HepG2 (cell line): ENCODE data around the gene SPINK4. TPM values are rescaled to one million over a fixed set of nuclear protein-coding genes. Genes with fewer than 3 reads are reported as not detected.

Source experiments
- ELF3 ChIP-seq: IDR thresholded peaks from 2 replicates; pipeline ENCODE4 v1.6.1; 2016; ENCODE audit warnings: missing genetic modification reagents, missing compliant biosample characterization
- FOXK1 ChIP-seq: sonication (generic); formaldehyde crosslinking; IDR thresholded peaks from 2 replicates; pipeline ENCODE4 v1.4.0; 2020; ENCODE audit warnings: low read depth, missing genetic modification reagents, borderline replicate concordance
- FOXP4 ChIP-seq: sonication (generic); formaldehyde crosslinking; IDR thresholded peaks from 2 replicates; pipeline ENCODE4 v1.4.0; 2020; ENCODE audit warnings: missing genetic modification reagents
- GATA4 ChIP-seq: sonication (generic); IDR thresholded peaks from 2 replicates; pipeline ENCODE4 v1.6.1; 2016; ENCODE audit warnings: antibody characterized with exemption, low read depth, borderline replicate concordance
- MED1 ChIP-seq: sonication (generic); formaldehyde crosslinking; IDR thresholded peaks from 2 replicates; pipeline ENCODE4 v1.4.0; 2020; ENCODE audit warnings: missing genetic modification reagents
- MIXL1 ChIP-seq: IDR thresholded peaks from 2 replicates; pipeline ENCODE4 v1.6.1; 2016
- NCOA2 ChIP-seq: sonication (generic); formaldehyde crosslinking; IDR thresholded peaks from 2 replicates; pipeline ENCODE4 v1.8.0; 2022; ENCODE audit warnings: inconsistent platforms
- POGZ ChIP-seq: sonication (generic); formaldehyde crosslinking; IDR thresholded peaks from 2 replicates; pipeline ENCODE4 v1.4.0; 2020; ENCODE audit warnings: mild to moderate bottlenecking, missing genetic modification reagents
- SAP130 ChIP-seq: IDR thresholded peaks from 2 replicates; pipeline ENCODE4 v1.6.1; 2016; ENCODE audit warnings: low read depth
- SMAD1 ChIP-seq: sonication (generic); formaldehyde crosslinking; IDR thresholded peaks from 2 replicates; pipeline ENCODE4 v1.4.0; 2020; ENCODE audit warnings: missing genetic modification reagents, low read depth, mild to moderate bottlenecking, borderline replicate concordance
- YEATS4 ChIP-seq: sonication (generic); formaldehyde crosslinking; IDR thresholded peaks from 2 replicates; pipeline ENCODE4 v1.4.0; 2020; ENCODE audit warnings: missing genetic modification reagents, borderline replicate concordance
- YY1 ChIP-seq: IDR thresholded peaks from 2 replicates; pipeline ENCODE4 v1.6.1; 2011; ENCODE audit warnings: low read length, low read depth, moderate library complexity, mild to moderate bottlenecking; ENCODE audit not compliant: insufficient read depth, insufficient replicate concordance
- ZNF18 ChIP-seq: sonication (generic); formaldehyde crosslinking; IDR thresholded peaks from 2 replicates; pipeline ENCODE4 v1.8.0; 2022; ENCODE audit warnings: mild to moderate bottlenecking, missing genetic modification reagents; ENCODE audit not compliant: insufficient replicate concordance
- ZNF251 ChIP-seq: sonication (generic); formaldehyde crosslinking; IDR thresholded peaks from 2 replicates; pipeline ENCODE4 v1.9.0; 2021; ENCODE audit warnings: mild to moderate bottlenecking, missing genetic modification reagents
- ZNF766 ChIP-seq: sonication (generic); formaldehyde crosslinking; IDR thresholded peaks from 2 replicates; pipeline ENCODE4 v1.5.0; 2020; ENCODE audit warnings: missing genetic modification reagents, borderline replicate concordance
- ZNF772 ChIP-seq: sonication (generic); formaldehyde crosslinking; IDR thresholded peaks from 2 replicates; pipeline ENCODE4 v1.5.0; 2020; ENCODE audit warnings: mild to moderate bottlenecking, missing genetic modification reagents
- ZNF83 ChIP-seq: sonication (generic); formaldehyde crosslinking; IDR thresholded peaks from 2 replicates; pipeline ENCODE4 v1.4.0; 2020; ENCODE audit warnings: missing genetic modification reagents, mild to moderate bottlenecking, borderline replicate concordance
- polyA plus RNA-seq, 8 experiments: library from polyadenylated mRNA; depleted of rRNA in 3 of 8; stranded (reverse) in 7 of 8; unstranded in 1 of 8; fragments of >200 nt; fragmentation: Illumina TruSeq in 4 of 8; extraction: Trizol in 4 of 8; gene quantifications; 2 replicates each; pipeline versions ENCODE4 v1.2.1 to v1.2.3, GENCODE V29; 2011 to 2016; ENCODE audit warnings: low read depth in 4 of 8, missing spikeins in 1 of 8, mixed read lengths in 1 of 8; ENCODE audit not compliant: insufficient read depth in 1 of 8
- total RNA-seq, 5 experiments: library from RNA; depleted of rRNA; stranded (reverse); fragments of >200 nt; fragmentation: Illumina TruSeq; extraction: Trizol; gene quantifications; 2 replicates each; pipeline ENCODE4 v1.2.3, GENCODE V29; 2016; ENCODE audit warnings: low read depth in 1 of 5
- TF ChIP-seq, protein P1 (sequence below): sonication (generic); formaldehyde crosslinking; IDR thresholded peaks from 2 replicates; pipeline ENCODE4 v1.4.0; 2020; ENCODE audit warnings: missing genetic modification reagents
- TF ChIP-seq, protein P2 (sequence below): sonication (generic); formaldehyde crosslinking; IDR thresholded peaks from 2 replicates; pipeline ENCODE4 v1.4.0; 2020; ENCODE audit warnings: low read depth, mild to moderate bottlenecking, missing genetic modification reagents
- TF ChIP-seq, protein P3 (sequence below): IDR thresholded peaks from 2 replicates; pipeline ENCODE4 v1.6.1; 2016; ENCODE audit warnings: mild to moderate bottlenecking, missing biosample characterization, missing genetic modification reagents

SPINK4 gene
- total and polyA plus RNA-seq, 2 of the 13 experiments (the other 11 are each of a cell fraction or from before 2014, with no cell fraction given), result 0.53 to 3.4 TPM

DNA sequence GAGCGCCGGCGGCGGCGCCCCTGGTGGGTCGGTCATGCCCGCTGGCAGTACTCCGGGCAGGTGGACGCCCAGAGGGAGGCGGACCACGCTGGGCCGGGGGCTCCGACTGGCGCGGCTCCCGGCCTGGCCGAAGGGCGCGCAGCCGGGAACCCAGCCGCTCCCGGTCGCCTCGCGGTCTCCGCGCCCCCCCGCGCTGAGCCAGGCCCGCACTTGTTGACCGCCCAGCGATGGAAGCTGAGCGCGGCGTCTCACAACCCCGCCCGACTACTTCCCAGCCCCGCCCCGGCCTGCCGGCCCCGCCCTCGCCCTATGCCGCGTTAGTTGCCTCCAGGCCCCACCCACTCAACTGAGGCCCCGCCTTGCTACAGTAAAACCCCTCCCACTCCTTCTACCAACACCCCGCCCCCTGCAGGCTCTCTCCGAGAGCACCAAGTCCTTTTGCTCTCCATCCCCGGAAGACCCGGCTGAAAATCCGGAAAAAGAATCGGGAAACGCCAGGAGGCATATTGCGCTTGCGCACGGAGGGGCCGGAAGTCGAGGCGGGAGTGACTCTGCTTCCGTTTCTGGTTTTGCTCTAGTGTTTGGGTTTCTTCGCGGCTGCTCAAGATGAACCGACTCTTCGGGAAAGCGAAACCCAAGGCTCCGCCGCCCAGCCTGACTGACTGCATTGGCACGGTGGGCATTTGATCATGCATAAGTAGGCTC, 24.7 kb downstream of the SPINK4 start, which contains the start of the genes BAG1 and CHMP5 (continued):
- TF ChIP-seq ZNF251, result no peak
- TF ChIP-seq YY1, result peak; percentile 36
- TF ChIP-seq, protein P1, sequence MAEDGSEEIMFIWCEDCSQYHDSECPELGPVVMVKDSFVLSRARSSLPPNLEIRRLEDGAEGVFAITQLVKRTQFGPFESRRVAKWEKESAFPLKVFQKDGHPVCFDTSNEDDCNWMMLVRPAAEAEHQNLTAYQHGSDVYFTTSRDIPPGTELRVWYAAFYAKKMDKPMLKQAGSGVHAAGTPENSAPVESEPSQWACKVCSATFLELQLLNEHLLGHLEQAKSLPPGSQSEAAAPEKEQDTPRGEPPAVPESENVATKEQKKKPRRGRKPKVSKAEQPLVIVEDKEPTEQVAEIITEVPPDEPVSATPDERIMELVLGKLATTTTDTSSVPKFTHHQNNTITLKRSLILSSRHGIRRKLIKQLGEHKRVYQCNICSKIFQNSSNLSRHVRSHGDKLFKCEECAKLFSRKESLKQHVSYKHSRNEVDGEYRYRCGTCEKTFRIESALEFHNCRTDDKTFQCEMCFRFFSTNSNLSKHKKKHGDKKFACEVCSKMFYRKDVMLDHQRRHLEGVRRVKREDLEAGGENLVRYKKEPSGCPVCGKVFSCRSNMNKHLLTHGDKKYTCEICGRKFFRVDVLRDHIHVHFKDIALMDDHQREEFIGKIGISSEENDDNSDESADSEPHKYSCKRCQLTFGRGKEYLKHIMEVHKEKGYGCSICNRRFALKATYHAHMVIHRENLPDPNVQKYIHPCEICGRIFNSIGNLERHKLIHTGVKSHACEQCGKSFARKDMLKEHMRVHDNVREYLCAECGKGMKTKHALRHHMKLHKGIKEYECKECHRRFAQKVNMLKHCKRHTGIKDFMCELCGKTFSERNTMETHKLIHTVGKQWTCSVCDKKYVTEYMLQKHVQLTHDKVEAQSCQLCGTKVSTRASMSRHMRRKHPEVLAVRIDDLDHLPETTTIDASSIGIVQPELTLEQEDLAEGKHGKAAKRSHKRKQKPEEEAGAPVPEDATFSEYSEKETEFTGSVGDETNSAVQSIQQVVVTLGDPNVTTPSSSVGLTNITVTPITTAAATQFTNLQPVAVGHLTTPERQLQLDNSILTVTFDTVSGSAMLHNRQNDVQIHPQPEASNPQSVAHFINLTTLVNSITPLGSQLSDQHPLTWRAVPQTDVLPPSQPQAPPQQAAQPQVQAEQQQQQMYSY, result peak; percentile 92
- peak; percentile 37; the same call in 1 of the 2 replicates for TF ChIP-seq ZNF772
- TF ChIP-seq ELF3 (CRISPR knock-in tag), result peak; percentile 55; the same call in 1 of the 2 replicates
- TF ChIP-seq MED1 (CRISPR knock-in tag), result peak; percentile 39
- no peak for TF ChIP-seq GATA4
- TF ChIP-seq FOXP4, result peak; percentile 32; the same call in 1 of the 2 replicates
- 0 out of 2 replicates have a peak, but pooled peaks have one; percentile 40 for TF ChIP-seq FOXK1 (CRISPR knock-in tag)
- peak; percentile 48; the same call in 1 of the 2 replicates for TF ChIP-seq POGZ
- TF ChIP-seq SAP130 (CRISPR knock-in tag), result peak; percentile 58
- TF ChIP-seq MIXL1 (CRISPR knock-in tag), result no peak
- no peak for TF ChIP-seq ZNF18 (CRISPR knock-in tag)
- TF ChIP-seq, protein P2, sequence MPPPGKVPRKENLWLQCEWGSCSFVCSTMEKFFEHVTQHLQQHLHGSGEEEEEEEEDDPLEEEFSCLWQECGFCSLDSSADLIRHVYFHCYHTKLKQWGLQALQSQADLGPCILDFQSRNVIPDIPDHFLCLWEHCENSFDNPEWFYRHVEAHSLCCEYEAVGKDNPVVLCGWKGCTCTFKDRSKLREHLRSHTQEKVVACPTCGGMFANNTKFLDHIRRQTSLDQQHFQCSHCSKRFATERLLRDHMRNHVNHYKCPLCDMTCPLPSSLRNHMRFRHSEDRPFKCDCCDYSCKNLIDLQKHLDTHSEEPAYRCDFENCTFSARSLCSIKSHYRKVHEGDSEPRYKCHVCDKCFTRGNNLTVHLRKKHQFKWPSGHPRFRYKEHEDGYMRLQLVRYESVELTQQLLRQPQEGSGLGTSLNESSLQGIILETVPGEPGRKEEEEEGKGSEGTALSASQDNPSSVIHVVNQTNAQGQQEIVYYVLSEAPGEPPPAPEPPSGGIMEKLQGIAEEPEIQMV, result 0 out of 2 replicates have a peak, but pooled peaks have one; percentile 22
- TF ChIP-seq ZNF766, result 0 out of 2 replicates have a peak, but pooled peaks have one; percentile 14
- TF ChIP-seq NCOA2 (CRISPR knock-in tag), result peak; percentile 19; the same call in 1 of the 2 replicates
- no peak for TF ChIP-seq ZNF83
- TF ChIP-seq, protein P3, sequence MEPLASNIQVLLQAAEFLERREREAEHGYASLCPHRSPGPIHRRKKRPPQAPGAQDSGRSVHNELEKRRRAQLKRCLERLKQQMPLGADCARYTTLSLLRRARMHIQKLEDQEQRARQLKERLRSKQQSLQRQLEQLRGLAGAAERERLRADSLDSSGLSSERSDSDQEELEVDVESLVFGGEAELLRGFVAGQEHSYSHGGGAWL (CRISPR knock-in tag), result 0 out of 2 replicates have a peak, but pooled peaks have one; percentile 33
- peak; percentile 92 for TF ChIP-seq YEATS4
- peak; percentile 60; the same call in 1 of the 2 replicates for TF ChIP-seq SMAD1 (CRISPR knock-in tag)
